OCI-LY7 (cell line): ENCODE results near the gene DGKQ. TPM values are rescaled to one million over a fixed set of nuclear protein-coding genes. Genes with fewer than 3 reads are reported as not detected.

Experiments used
- BruUV-seq: library from RNA; stranded (reverse); fragments of 400-500 nt; replicated peaks from 2 replicates; lab custom pipeline; 2021; lab: Mats Ljungman, UMichigan
- CTCF ChIA-PET: fragments of 300-600 bp; sonication (Branson Sonifier 250); formaldehyde crosslinking; loops from one replicate; lab custom pipeline; 2022; ENCODE audit warnings: antibody characterized with exemption; ENCODE audit not compliant: unreplicated experiment; lab: Charles Lee
- POLR2A ChIA-PET: fragments of 300-600 bp; sonication (Branson Sonifier 250); formaldehyde crosslinking; loops from one replicate; lab custom pipeline; 2022; ENCODE audit warnings: antibody characterized with exemption; lab: Charles Lee
- DNase-seq: peaks from one replicate; pipeline ENCODE4 v3.0.0-alpha.2; 2015; ENCODE audit warnings: low spot score
- H2AFZ ChIP-seq: fragments of 200-600 bp; sonication (generic), shearing (Covaris generic); 2 replicates; pipeline ENCODE4 v1.6.1; 2014; ENCODE audit warnings: mild to moderate bottlenecking, antibody characterized with exemption, low read length, moderate library complexity
- H3K27ac ChIP-seq: fragments of 200-600 bp; sonication (generic); 2 replicates; pipeline ENCODE4 v1.5.1; 2014; ENCODE audit warnings: mixed run types, low read depth, mild to moderate bottlenecking, moderate library complexity, low read length, inconsistent platforms; ENCODE audit not compliant: poor library complexity, severe bottlenecking
- H3K36me3 ChIP-seq: fragments of 200-600 bp; sonication (generic); 2 replicates; pipeline ENCODE4 v1.6.1; 2014; ENCODE audit warnings: mild to moderate bottlenecking, antibody characterized with exemption, low read length, moderate library complexity, mixed read lengths; ENCODE audit not compliant: insufficient read depth
- H3K4me1 ChIP-seq: fragments of 200-600 bp; sonication (generic); 2 replicates; pipeline ENCODE4 v1.5.1; 2014; ENCODE audit warnings: mild to moderate bottlenecking, low read length; ENCODE audit not compliant: insufficient read depth, poor library complexity, severe bottlenecking
- H3K4me2 ChIP-seq: fragments of 200-600 bp; sonication (generic); 2 replicates; pipeline ENCODE4 v1.6.1; 2014; ENCODE audit warnings: mild to moderate bottlenecking, low read length
- H3K4me3 ChIP-seq: fragments of 200-600 bp; sonication (generic); 2 replicates; pipeline ENCODE4 v1.5.1; 2014; ENCODE audit warnings: mild to moderate bottlenecking, low read depth, low read length; ENCODE audit not compliant: poor library complexity, severe bottlenecking
- H3K79me2 ChIP-seq: fragments of 200-600 bp; sonication (generic); 2 replicates; pipeline ENCODE4 v1.6.1; 2016; ENCODE audit warnings: low read depth, mild to moderate bottlenecking, low read length, moderate library complexity, mixed read lengths; ENCODE audit not compliant: insufficient read depth
- H3K9me2 ChIP-seq: fragments of 200-600 bp; sonication (generic); 2 replicates; pipeline ENCODE4 v1.6.1; 2016; ENCODE audit warnings: mild to moderate bottlenecking, low read length, mixed read lengths; ENCODE audit not compliant: insufficient read depth
- H3K9me3 ChIP-seq: fragments of 200-600 bp; sonication (generic); 2 replicates; pipeline ENCODE4 v1.6.1; 2014; ENCODE audit warnings: mild to moderate bottlenecking, mixed run types, low read length, mixed read lengths
- H4K20me1 ChIP-seq: fragments of 200-600 bp; sonication (generic); 2 replicates; pipeline ENCODE4 v1.6.1; 2014; ENCODE audit warnings: mild to moderate bottlenecking, antibody characterized with exemption, low read length, moderate library complexity, mixed read lengths; ENCODE audit not compliant: insufficient read depth
- EZH2phosphoT487 ChIP-seq: fragments of 200-600 bp; sonication (generic); IDR thresholded peaks from 2 replicates; pipeline ENCODE4 v1.6.1; 2018; ENCODE audit warnings: low read depth, borderline replicate concordance, mild to moderate bottlenecking, mixed run types, antibody characterized with exemption, low read length, moderate library complexity, mixed read lengths
- intact Hi-C: fragments of 100-400 bp; cut with micrococcal nuclease; formaldehyde crosslinking; loops from one replicate; pipeline ENCODE4 v1.10.0; 2022; ENCODE audit not compliant: unreplicated experiment
- total RNA-seq, 2 experiments: library from RNA; depleted of rRNA in 1 of 2; stranded (reverse); fragments of >200 nt in 1 of 2; shearing (Covaris generic) in 1 of 2; gene quantifications; 2 replicates each; pipeline ENCODE4 v1.2.3, GENCODE V29; 2014 to 2022
- TF ChIP-seq, protein P1 (sequence below): fragments of 200-600 bp; sonication (generic); conservative IDR thresholded peaks from 2 replicates; pipeline ENCODE4 v1.5.1; 2014; ENCODE audit warnings: mild to moderate bottlenecking, antibody characterized with exemption, low read length, moderate library complexity, mixed read lengths

Gene DGKQ
- total RNA-seq, 2 experiments from 2014 or later = 11.3 to 15.2 TPM

DNA sequence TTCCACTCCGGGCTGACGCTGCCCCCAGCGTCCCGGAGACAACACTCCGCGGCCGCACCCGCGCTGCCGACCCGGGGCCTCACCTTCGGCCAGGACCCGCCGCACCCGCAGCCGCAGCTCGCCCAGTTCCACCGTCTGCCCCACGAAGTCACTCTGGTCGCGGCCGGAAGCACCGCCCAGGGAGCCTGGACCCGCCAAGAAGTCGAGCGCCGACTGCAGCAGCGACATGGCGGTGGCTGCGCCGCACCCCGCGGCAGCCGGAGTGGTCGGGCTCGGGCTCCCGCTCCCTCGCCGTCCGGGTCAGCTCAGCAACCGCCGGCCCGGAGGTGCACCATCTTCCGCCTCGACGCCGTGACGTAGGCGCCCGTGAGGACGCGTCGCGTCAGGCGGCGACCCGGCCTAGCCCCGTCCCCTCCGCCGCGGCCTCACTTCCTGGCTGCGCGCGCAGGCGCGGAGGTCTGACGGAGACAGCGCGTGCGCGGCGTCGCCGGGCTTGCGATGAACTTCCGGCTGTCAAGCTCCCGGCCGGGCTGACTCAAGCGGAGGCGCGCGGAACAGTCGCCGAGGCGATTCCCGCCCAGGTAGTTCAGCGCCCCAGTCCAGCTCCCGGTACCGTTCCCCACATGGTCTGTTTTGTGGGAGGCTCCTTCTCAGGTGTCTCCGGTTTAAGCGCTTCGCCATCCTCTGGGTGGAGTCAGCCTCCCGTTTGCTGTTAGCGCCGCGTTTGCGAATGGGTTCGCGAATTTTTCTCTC is 41.2 kb downstream of the DGKQ start, which contains the start of the genes GAK and TMEM175:
Gene GAK, minus strand, starts transcription at position 357 of the 753 bp plus-strand sequence. Its CDS starts 129 bp downstream, at position 228.
Gene TMEM175, plus strand, starts transcription at position 501 of the 753 bp plus-strand sequence. CDS start 15,280 bp downstream, outside the sequence.
- H3K4me3 ChIP-seq = peak within 1 kb of the TSS; percentile 93
- H3K36me3 ChIP-seq = no peaks in the 10 kb centered on the region
- DNase-seq = peak; percentile 97
- H3K9me3 ChIP-seq = no peaks in the 10 kb centered on the region
- intact Hi-C loops = loop anchor here (2.0 kb wide), 1 partner anchor 55 kb away; the partner anchor contains the start of gene IDUA
- H3K79me2 ChIP-seq = peaks cover 34% of the 10 kb centered on the region
- H3K4me1 ChIP-seq = peaks cover 48% of the 10 kb centered on the region
- TF ChIP-seq EZH2phosphoT487 = no peak
- TF ChIP-seq, protein P1, sequence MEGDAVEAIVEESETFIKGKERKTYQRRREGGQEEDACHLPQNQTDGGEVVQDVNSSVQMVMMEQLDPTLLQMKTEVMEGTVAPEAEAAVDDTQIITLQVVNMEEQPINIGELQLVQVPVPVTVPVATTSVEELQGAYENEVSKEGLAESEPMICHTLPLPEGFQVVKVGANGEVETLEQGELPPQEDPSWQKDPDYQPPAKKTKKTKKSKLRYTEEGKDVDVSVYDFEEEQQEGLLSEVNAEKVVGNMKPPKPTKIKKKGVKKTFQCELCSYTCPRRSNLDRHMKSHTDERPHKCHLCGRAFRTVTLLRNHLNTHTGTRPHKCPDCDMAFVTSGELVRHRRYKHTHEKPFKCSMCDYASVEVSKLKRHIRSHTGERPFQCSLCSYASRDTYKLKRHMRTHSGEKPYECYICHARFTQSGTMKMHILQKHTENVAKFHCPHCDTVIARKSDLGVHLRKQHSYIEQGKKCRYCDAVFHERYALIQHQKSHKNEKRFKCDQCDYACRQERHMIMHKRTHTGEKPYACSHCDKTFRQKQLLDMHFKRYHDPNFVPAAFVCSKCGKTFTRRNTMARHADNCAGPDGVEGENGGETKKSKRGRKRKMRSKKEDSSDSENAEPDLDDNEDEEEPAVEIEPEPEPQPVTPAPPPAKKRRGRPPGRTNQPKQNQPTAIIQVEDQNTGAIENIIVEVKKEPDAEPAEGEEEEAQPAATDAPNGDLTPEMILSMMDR = no peak
- no TSS peak for BruUV-seq
- peak within 1 kb of the TSS; percentile 73 for H2AFZ ChIP-seq
- peak within 1 kb of the TSS; percentile 36 for H3K27ac ChIP-seq
- peak within 1 kb of the TSS; percentile 95 for H3K4me2 ChIP-seq
- H3K9me2 ChIP-seq = no peaks in the 10 kb centered on the region
- peaks cover 20% of the 10 kb centered on the region for H4K20me1 ChIP-seq
- POLR2A ChIA-PET = interaction anchor here (0.6 kb wide), 1 partner anchor 179 kb away, joined by 3 read pairs; no protein-coding TSS in a partner anchor
- CTCF ChIA-PET = no interaction called here

DNA sequence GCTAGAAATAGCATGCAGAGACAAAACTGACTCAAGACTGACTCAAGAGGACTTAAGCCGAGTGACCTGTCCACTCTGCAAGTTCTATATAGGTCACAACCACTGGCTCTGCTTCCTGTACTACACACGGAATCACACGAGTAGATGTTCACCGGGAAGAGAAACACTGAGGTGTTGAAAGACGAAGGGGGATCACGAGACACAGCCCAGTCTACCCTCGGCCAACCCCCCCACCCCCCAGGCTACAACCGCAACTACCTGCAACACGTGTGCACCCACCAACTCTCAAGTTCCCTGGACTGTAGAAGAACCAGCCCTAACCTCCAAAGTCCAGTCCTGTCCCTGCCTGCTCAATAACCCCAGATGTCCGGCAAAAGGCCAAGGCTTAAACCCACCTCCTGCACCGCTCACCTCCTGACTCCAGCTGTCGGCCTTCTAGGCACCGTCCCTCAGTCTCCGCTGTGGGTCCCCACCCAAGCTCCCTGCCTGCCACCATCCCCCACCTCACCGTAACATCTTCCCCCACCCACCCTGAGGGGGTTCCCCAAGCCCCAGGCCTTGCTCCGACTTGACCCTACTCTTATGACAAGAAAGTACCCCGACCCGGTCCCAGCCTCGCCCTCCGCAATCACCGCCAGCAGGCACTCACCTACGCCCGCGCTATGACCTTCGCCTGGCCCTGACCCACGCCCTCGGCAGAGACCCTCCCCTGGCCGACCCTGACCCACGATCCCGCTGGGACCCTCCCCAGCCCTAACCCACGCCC is 42.0 kb downstream of the DGKQ start:
- ChIA-PET POLR2A (interaction anchor here (1.9 kb wide), 1 partner anchor 10 kb away, joined by 5 read pairs; no protein-coding TSS in a partner anchor), CTCF (no interaction called here)
- peaks cover 36% of the 10 kb centered on the region for H3K79me2 ChIP-seq
- peak overlapping the region; percentile 93 for H3K4me3 ChIP-seq
- peak overlapping the region; percentile 89 for H3K4me2 ChIP-seq
- TF ChIP-seq, protein P1 = no peak
- no peak for TF ChIP-seq EZH2phosphoT487
- peak overlapping the region; percentile 36 for H3K27ac ChIP-seq
- peaks cover under 1% of the 10 kb centered on the region; the same call in 1 of the 2 replicates for H3K36me3 ChIP-seq
- DNase-seq = peak; percentile 11
- H2AFZ ChIP-seq = peak overlapping the region; percentile 29; the same call in 1 of the 2 replicates
- H3K4me1 ChIP-seq = peaks cover 43% of the 10 kb centered on the region
- no peaks in the 10 kb centered on the region for H3K9me3 ChIP-seq
- intact Hi-C loops = no loop called here
- peaks cover 20% of the 10 kb centered on the region for H4K20me1 ChIP-seq
- BruUV-seq = no TSS peak
- no peaks in the 10 kb centered on the region for H3K9me2 ChIP-seq
